Spleen (tissue), 11 donors: ENCODE data around the gene MGAT4A. TPM values are rescaled to one million over a fixed set of nuclear protein-coding genes. Genes with fewer than 3 reads are reported as not detected.
A peak's percentile ranks its signal among the peaks of the same experiment; 100 is the strongest.

ENCODE experiments used
- DNase-seq: peaks from one replicate; pipeline ENCODE4 v3.0.0-alpha.2; 2020
- H3K27ac ChIP-seq, 8 donors: fragments of 200-600 bp; sonication (generic) in 7 of 8; 1 replicate in 4 of 8; 2 replicates in 4 of 8; pipeline versions ENCODE4 v1.5.0 to v1.8.0; 2016 to 2021; ENCODE audit warnings: inconsistent platforms in 4 of 8, mild to moderate bottlenecking in 4 of 8, moderate library complexity in 1 of 8
- H3K27me3 ChIP-seq, 7 donors: fragments of 200-600 bp; sonication (generic) in 6 of 7; replicated peaks in 1 of 7; 1 replicate in 4 of 7; 2 replicates in 3 of 7; pipeline versions ENCODE4 v1.5.0 to v1.8.0; 2016 to 2021; ENCODE audit warnings: inconsistent platforms in 3 of 7, mild to moderate bottlenecking in 1 of 7
- H3K36me3 ChIP-seq, 6 donors: fragments of 200-600 bp; sonication (generic) in 5 of 6; 1 replicate in 4 of 6; 2 replicates in 2 of 6; pipeline versions ENCODE4 v1.5.0 to v1.8.0; 2016 to 2021; ENCODE audit warnings: inconsistent platforms in 2 of 6
- H3K4me1 ChIP-seq, 6 donors: fragments of 200-600 bp; sonication (generic) in 5 of 6; 1 replicate in 3 of 6; 2 replicates in 3 of 6; pipeline versions ENCODE4 v1.5.0 to v1.8.0; 2016 to 2021; ENCODE audit warnings: inconsistent platforms in 3 of 6
- H3K4me3 ChIP-seq, 8 donors: fragments of 200-600 bp; sonication (generic) in 7 of 8; 1 replicate in 4 of 8; 2 replicates in 4 of 8; pipeline versions ENCODE4 v1.5.0 to v1.8.0; 2016 to 2021; ENCODE audit warnings: inconsistent platforms in 4 of 8, mild to moderate bottlenecking in 4 of 8, moderate library complexity in 2 of 8
- H3K9me3 ChIP-seq, 8 donors: fragments of 200-600 bp; sonication (generic) in 7 of 8; 1 replicate in 4 of 8; 2 replicates in 4 of 8; pipeline versions ENCODE4 v1.5.0 to v1.8.0; 2016 to 2021; ENCODE audit warnings: inconsistent platforms in 4 of 8
- CTCF ChIP-seq, 11 experiments: fragments of 200-600 bp in 7 of 11; fragments of 450-650 bp in 4 of 11; sonication (generic) in 4 of 11; IDR thresholded peaks in 8 of 11; conservative IDR thresholded peaks in 3 of 11; 1 replicate in 7 of 11; 2 replicates in 4 of 11; pipeline versions ENCODE4 v1.4.0 to v1.8.0; 2016 to 2021; ENCODE audit warnings: antibody characterized with exemption in 11 of 11, inconsistent platforms in 4 of 11, mild to moderate bottlenecking in 1 of 11
- POLR2A ChIP-seq, 3 donors: fragments of 450-650 bp; IDR thresholded peaks; one replicate each; pipeline ENCODE4 v1.5.1; 2017; ENCODE audit warnings: antibody characterized with exemption in 3 of 3, mild to moderate bottlenecking in 1 of 3
- POLR2AphosphoS5 ChIP-seq, 3 donors: sonication (generic); formaldehyde crosslinking; IDR thresholded peaks; one replicate each; pipeline ENCODE4 v1.5.1; 2017; ENCODE audit warnings: antibody characterized with exemption in 3 of 3
- WGBS, 5 donors: extraction: QIAGEN DNeasy Blood & Tissue Kit in 3 of 5; methylation state at CpG; one replicate each; pipeline versions ENCODE4 v1.1.5 to v1.1.7; 2013 to 2018; 5-methylcytosine and 5-hydroxymethylcytosine counted together
- intact Hi-C: fragments of 100-400 bp; cut with DNase I; formaldehyde crosslinking; loops from one replicate; pipeline ENCODE4 v1.15.0; 2023; ENCODE audit warnings: low total_unique reads
- polyA plus RNA-seq, 3 donors: library from polyadenylated mRNA; stranded (reverse); fragments of 200-250 nt; gene quantifications; one replicate each; pipeline ENCODE4 v1.2.1, GENCODE V29; 2013
- total RNA-seq, 7 donors: library from RNA; depleted of rRNA in 3 of 7; stranded (reverse); fragments of >200 nt in 3 of 7; fragmentation: NEBNext Ultra II Directional in 4 of 7; extraction: Animal tissue kit (Norgen Biotek cat#: 25700) in 4 of 7; gene quantifications; one replicate each; pipeline versions ENCODE4 v1.1.0 to v1.2.1, GENCODE V29; 2016 to 2021
- donor health status: healthy with polysubstance abuse.
- donor health status: DM: no; HTN: no; CAD: no; lungs with moderate emphysema.
- donor health status: DM: no; HTN: no; CAD: no.
- donor health status: Bipolar disorder and iron deficiency.
- donor health status: healthy.
- donor health status: DM: no; HTN: no; CAD: no.
- donor health status: DM: yes; HTN: yes; CAD: no.

The MGAT4A gene
- total and polyA plus RNA-seq, 10 donors: 5.7 to 45.9 (median 31.5) TPM

DNA sequence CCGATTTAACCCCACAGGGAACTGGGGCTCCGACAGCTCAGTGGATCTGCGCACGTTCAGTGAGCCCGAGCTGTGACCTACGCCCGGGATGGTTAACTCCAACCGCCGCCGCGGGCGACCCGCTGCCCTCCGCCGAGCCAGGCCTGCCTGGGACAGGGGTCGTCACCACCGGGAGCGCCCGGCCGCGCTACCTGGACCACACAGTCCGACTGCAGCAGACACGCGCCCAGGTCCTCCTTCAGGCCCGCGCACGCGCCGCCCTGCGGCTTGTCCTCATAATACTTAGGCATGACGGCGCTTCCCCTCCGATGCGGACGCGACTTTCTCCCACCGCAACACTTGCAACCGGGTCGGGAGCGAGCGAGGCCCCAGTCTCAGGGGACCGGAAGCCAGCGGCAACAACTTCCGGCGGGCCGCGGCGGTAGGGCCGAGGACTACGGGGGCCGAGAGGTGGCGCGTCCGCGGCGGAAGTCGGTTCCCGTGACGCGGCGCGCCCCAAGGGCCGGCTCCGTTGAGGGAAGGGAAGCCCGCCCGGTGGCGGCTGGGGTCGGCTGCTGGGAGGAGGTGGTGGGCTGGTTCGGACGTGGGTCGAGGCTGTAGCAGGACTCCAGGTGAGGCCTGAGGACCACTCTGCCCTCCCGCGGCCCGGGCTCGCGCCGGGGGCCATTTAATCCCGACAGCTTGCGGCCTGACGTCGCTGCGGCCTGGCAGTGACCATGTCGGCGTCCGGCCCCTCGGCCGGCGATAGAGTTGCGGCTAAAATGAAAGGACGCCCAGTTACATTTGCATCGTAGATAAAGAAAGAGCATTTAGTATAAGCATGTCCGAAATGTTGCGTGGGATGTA is 122.6 kb downstream of the MGAT4A start, which contains the start of the genes COA5 and UNC50:
COA5 (minus strand) TSS at position 397 of the 846 bp plus-strand sequence; CDS start at position 290, 107 bp downstream.
UNC50 (plus strand) TSS at position 474 of the 846 bp plus-strand sequence. CDS start 1,171 bp downstream, outside the sequence.
- Histone ChIP-seq H3K27me3 (no peaks in the 10 kb centered on the region), H3K4me3 (peak within 1 kb of the TSS; percentile 56 to 99 (median 92)), H3K27ac (peak within 1 kb of the TSS; percentile 94 to 98 (median 96)), H3K4me1 (peaks cover 34 to 82% (median 63%) of the 10 kb centered on the region in 6 donors), H3K36me3 (peaks cover 0 to 55% (median 26%) of the 10 kb centered on the region in 6 donors), H3K9me3 (no peaks in the 10 kb centered on the region)
- 0 to 1% (median 1%) methylated on average over 50 to 93 of the region's 93 CpGs for WGBS, 5 donors
- intact Hi-C loops: no loop called here
- TF ChIP-seq CTCF (IDR thresholded peaks at IDR 0.05 in 8 of 11, conservative IDR thresholded peaks at IDR 0.05 in 3 of 11) (peak in 6 of 11 experiments; percentile 16 to 49 (median 38)), POLR2AphosphoS5 (IDR thresholded peaks at IDR 0.05) (peak; percentile 97 to 99 (median 97)), POLR2A (IDR thresholded peaks at IDR 0.05) (peak in 1 of 3 donors; percentile 48)
- DNase-seq: peak; percentile 98

DNA sequence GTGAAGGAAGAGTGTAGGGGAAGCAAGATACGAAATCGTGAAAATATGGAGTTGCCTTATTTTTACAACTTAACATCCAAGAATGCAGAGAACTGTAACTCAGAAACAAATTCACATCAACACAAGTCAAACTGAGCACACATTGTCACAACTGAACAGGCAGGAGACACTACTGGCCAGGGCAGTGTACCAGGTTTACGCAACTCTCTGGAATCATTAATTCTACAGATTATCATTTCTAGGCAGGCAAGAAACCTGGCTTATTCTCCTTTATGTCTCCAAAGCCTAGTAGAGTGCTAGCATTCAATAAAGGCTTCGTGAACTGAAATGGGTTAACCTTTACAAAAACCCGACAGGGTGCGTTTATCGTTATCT is 123.2 kb downstream of the MGAT4A start:
- H3K9me3 ChIP-seq: no peaks in the 10 kb centered on the region
- H3K27ac ChIP-seq: peak overlapping the region; percentile 94 to 98 (median 96)
- DNase-seq: no peak
- H3K4me3 ChIP-seq: peak overlapping the region; percentile 56 to 99 (median 92)
- WGBS, 5 donors: 1 to 7% (median 5%) methylated on average over 7 of the region's 7 CpGs
- peaks cover 0 to 55% (median 27%) of the 10 kb centered on the region in 6 donors for H3K36me3 ChIP-seq
- no peak for TF ChIP-seq CTCF (IDR thresholded peaks at IDR 0.05 in 8 of 11, conservative IDR thresholded peaks at IDR 0.05 in 3 of 11)
- no peak for TF ChIP-seq POLR2AphosphoS5 (IDR thresholded peaks at IDR 0.05)
- TF ChIP-seq POLR2A (IDR thresholded peaks at IDR 0.05): no peak
- peaks cover 34 to 77% (median 63%) of the 10 kb centered on the region in 6 donors for H3K4me1 ChIP-seq
- intact Hi-C loops: no loop called here
- no peaks in the 10 kb centered on the region for H3K27me3 ChIP-seq

- H3K4me3 ChIP-seq: peak overlapping the region in 7 of 8 donors; percentile 77 to 99 (median 92)
- peaks cover 34 to 72% (median 61%) of the 10 kb centered on the region in 6 donors for H3K4me1 ChIP-seq
- no peaks in the 10 kb centered on the region for H3K9me3 ChIP-seq
- peaks cover 0 to 55% (median 27%) of the 10 kb centered on the region in 6 donors for H3K36me3 ChIP-seq
- intact Hi-C loops: no loop called here
- peak overlapping the region in 3 of 8 donors; percentile 98 for H3K27ac ChIP-seq
- H3K27me3 ChIP-seq: no peaks in the 10 kb centered on the region
- no peak for TF ChIP-seq POLR2AphosphoS5 (IDR thresholded peaks at IDR 0.05)
- TF ChIP-seq CTCF (IDR thresholded peaks at IDR 0.05 in 8 of 11, conservative IDR thresholded peaks at IDR 0.05 in 3 of 11): no peak
- TF ChIP-seq POLR2A (IDR thresholded peaks at IDR 0.05): no peak
- WGBS, 5 donors: 38 to 50% (median 40%) methylated on average over 6 of the region's 6 CpGs
- DNase-seq: peak; percentile 47
Measured at GRCh38 chr2:98607104-98607503, 123.8 kb downstream of the MGAT4A start.

DNA sequence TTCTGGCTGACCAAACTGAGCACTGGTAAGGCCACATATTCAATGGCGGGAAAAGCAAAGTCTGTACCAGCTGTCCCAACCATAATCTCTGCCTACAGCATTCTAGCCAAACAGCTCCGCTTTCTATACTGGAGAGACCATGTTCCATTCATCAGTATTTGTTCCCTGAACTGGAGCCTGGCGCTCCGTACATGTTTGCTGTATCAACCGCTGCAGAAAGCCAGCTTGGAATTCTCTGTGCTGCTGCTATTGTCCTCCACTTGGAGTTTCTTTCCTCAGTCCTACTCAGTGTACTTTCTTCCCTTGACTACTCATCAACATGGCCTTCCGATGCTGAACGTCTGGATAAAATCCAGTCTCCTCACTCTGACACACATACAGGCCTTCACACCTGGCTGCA is 124.5 kb downstream of the MGAT4A start:
- intact Hi-C loops: no loop called here
- H3K4me1 ChIP-seq: peaks cover 34 to 65% (median 58%) of the 10 kb centered on the region in 6 donors
- no peaks in the 10 kb centered on the region for H3K27me3 ChIP-seq
- H3K27ac ChIP-seq: no peak overlapping the region
- WGBS, 5 donors: 86 to 96% (median 92%) methylated on average over 7 of the region's 7 CpGs
- H3K9me3 ChIP-seq: no peaks in the 10 kb centered on the region
- no peak for DNase-seq
- TF ChIP-seq POLR2A (IDR thresholded peaks at IDR 0.05): no peak
- peak overlapping the region in 1 of 8 donors; percentile 99 for H3K4me3 ChIP-seq
- H3K36me3 ChIP-seq: peaks cover 0 to 55% (median 30%) of the 10 kb centered on the region in 6 donors
